ENCODE measurements around the gene MAP3K10.

GRCh38 chr19:40229484-40229883 lies 38.3 kb downstream of the MAP3K10 start:
- TF ChIP-seq POLR2A (IDR thresholded peaks at IDR 0.05; ENCODE audit: low read depth, low read length) (0 out of 2 replicates have a peak, but pooled peaks have one; percentile 37), TAF1 (IDR thresholded peaks at IDR 0.05; ENCODE audit: low read depth, low read length) (no peak)

All from GM12891 (cell line).